ENCODE measurements around the gene TMEM187. TPM values are rescaled to one million over a fixed set of nuclear protein-coding genes. Genes with fewer than 3 reads are reported as not detected.

The TMEM187 gene
- total and polyA plus RNA-seq, 2 of the 4 experiments (the other 2 are of a cell fraction) = 3.4 to 6.2 TPM

- ChIA-PET POLR2A (ENCODE audit: unreplicated experiment) (no interaction called here), CTCF (no interaction called here)
- no peak overlapping the region for H4K5ac ChIP-seq (ENCODE audit: low read depth, low read length)
- no peak overlapping the region for H2AK9ac ChIP-seq (replicated peaks; ENCODE audit: low read depth, low read length, poor library complexity)
- H4K20me1 ChIP-seq (ENCODE audit: insufficient read depth, low read length) = peaks cover 15% of the 10 kb centered on the region; the same call in 1 of the 2 replicates
- no peak overlapping the region for H3K23ac ChIP-seq (ENCODE audit: low read depth, low read length)
- H3K79me1 ChIP-seq (ENCODE audit: low read depth in 1 of 2, low read length in 2 of 2) = peaks cover 15% of the 10 kb centered on the region in 2 experiments; a peak in 3 of 4 replicates
- no peak overlapping the region for H2BK15ac ChIP-seq (ENCODE audit: low read depth, low read length)
- no peak overlapping the region for H2AFZ ChIP-seq (replicated peaks; ENCODE audit: low read length, poor library complexity)
- H2BK5ac ChIP-seq (ENCODE audit: low read depth, low read length, poor library complexity, severe bottlenecking) = no peak overlapping the region
- H2AK5ac ChIP-seq (ENCODE audit: low read depth, low read length) = no peak overlapping the region
- no peak overlapping the region for H2BK120ac ChIP-seq (ENCODE audit: low read depth, low read length)
- H3K27ac ChIP-seq (ENCODE audit: insufficient read depth, low read length) = no peak overlapping the region
- H3K36me3 ChIP-seq (ENCODE audit: control insufficient read depth, insufficient read depth, low read length) = peaks cover 18% of the 10 kb centered on the region
- ATAC-seq (ENCODE audit: low read depth) (no peak), DNase-seq (no peak)
- no peak overlapping the region for H3K4me2 ChIP-seq (ENCODE audit: low read depth, low read length)
- H3K9ac ChIP-seq (ENCODE audit: low read depth, low read length) = no peak overlapping the region
- no peak overlapping the region for H2BK20ac ChIP-seq (ENCODE audit: low read depth, low read length)
- no peak overlapping the region for H3K4ac ChIP-seq (ENCODE audit: low read depth, low read length)
- H3K27me3 ChIP-seq (ENCODE audit: control insufficient read depth, insufficient read depth, low read length) = no peaks in the 10 kb centered on the region; the same call in 1 of the 2 replicates
- H4K8ac ChIP-seq (ENCODE audit: low read depth in 2 of 2, low read length in 2 of 2) = no peak overlapping the region
- TF ChIP-seq NFE2L2 (IDR thresholded peaks at IDR 0.05; ENCODE audit: low read depth, low read length) (no peak), MAZ (IDR thresholded peaks at IDR 0.05; ENCODE audit: borderline replicate concordance, low read depth, low read length) (no peak), BHLHE40 (IDR thresholded peaks at IDR 0.05; ENCODE audit: low read depth, low read length) (no peak), ELK1 (IDR thresholded peaks at IDR 0.05; ENCODE audit: borderline replicate concordance, low read depth, low read length) (no peak), FOS (IDR thresholded peaks at IDR 0.05; ENCODE audit: low read depth, low read length) (no peak), RCOR1 (IDR thresholded peaks at IDR 0.05; ENCODE audit: insufficient replicate concordance, low read length) (no peak)
- TF ChIP-seq, protein P1, sequence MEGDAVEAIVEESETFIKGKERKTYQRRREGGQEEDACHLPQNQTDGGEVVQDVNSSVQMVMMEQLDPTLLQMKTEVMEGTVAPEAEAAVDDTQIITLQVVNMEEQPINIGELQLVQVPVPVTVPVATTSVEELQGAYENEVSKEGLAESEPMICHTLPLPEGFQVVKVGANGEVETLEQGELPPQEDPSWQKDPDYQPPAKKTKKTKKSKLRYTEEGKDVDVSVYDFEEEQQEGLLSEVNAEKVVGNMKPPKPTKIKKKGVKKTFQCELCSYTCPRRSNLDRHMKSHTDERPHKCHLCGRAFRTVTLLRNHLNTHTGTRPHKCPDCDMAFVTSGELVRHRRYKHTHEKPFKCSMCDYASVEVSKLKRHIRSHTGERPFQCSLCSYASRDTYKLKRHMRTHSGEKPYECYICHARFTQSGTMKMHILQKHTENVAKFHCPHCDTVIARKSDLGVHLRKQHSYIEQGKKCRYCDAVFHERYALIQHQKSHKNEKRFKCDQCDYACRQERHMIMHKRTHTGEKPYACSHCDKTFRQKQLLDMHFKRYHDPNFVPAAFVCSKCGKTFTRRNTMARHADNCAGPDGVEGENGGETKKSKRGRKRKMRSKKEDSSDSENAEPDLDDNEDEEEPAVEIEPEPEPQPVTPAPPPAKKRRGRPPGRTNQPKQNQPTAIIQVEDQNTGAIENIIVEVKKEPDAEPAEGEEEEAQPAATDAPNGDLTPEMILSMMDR (conservative IDR thresholded peaks at IDR 0.05; ENCODE audit: low read depth, low read length) = no peak
- in situ Hi-C loops (cut with MboI; ENCODE audit: low sequenced_read_pairs) (no loop called here), dilution Hi-C loops (cut with HindIII; ENCODE audit: low sequenced_read_pairs, unreplicated experiment) (no loop called here), intact Hi-C loops (cut with micrococcal nuclease) (no loop called here)
- H3K4me1 ChIP-seq (ENCODE audit: control insufficient read depth, insufficient read depth, low read length) = no peaks in the 10 kb centered on the region; the same call in 1 of the 2 replicates
- no peak overlapping the region for H3K4me3 ChIP-seq (ENCODE audit: insufficient read depth, low read depth, low read length)
- H3K56ac ChIP-seq (ENCODE audit: extremely low read depth, insufficient read depth, low read length) = no peak overlapping the region
- BruUV-seq (replicated peaks) = no TSS peak
- no peaks in the 10 kb centered on the region for H3K9me3 ChIP-seq (ENCODE audit: control insufficient read depth, insufficient read depth, low read length)
- H3K14ac ChIP-seq (replicated peaks; ENCODE audit: low read depth, low read length) = no peak overlapping the region
- no peak overlapping the region for H4K91ac ChIP-seq (ENCODE audit: insufficient read depth, low read depth, low read length)
- 76% methylated on average over 5 of the region's 13 CpGs; no CpG with 5 or more reads in 1 of the 2 experiments for WGBS, 2 experiments (ENCODE audit: extremely low coverage in 2 of 2, insufficient read length in 1 of 2)
- peaks cover 5% of the 10 kb centered on the region; the same call in 1 of the 2 replicates for H3K9me1 ChIP-seq (ENCODE audit: insufficient read depth, low read length)
- H3K18ac ChIP-seq (ENCODE audit: low read depth, low read length) = no peak overlapping the region
These were observed 56.1 kb downstream of the TMEM187 start for GRCh38 chrX:154028502-154029184.

Measured in IMR-90 (cell line).